GM23248 (cell line): ENCODE data around the gene RBM38. TPM values are rescaled to one million over a fixed set of nuclear protein-coding genes. Genes with fewer than 3 reads are reported as not detected.

Source experiments
- DNase-seq: peaks from one replicate; pipeline ENCODE4 v3.0.0-alpha.2; 2015
- H2AFZ ChIP-seq: fragments of 200-600 bp; sonication (generic); 2 replicates; pipeline ENCODE4 v1.6.1; 2016; ENCODE audit warnings: antibody characterized with exemption
- H3F3A ChIP-seq: fragments of 200-600 bp; sonication (generic); 2 replicates; pipeline ENCODE4 v1.6.1; 2016; ENCODE audit warnings: mild to moderate bottlenecking, antibody characterized with exemption, mixed run types; ENCODE audit not compliant: insufficient read depth
- H3K27ac ChIP-seq: fragments of 200-600 bp; sonication (generic); 2 replicates; pipeline ENCODE4 v1.5.1; 2016; ENCODE audit warnings: mild to moderate bottlenecking
- H3K27me3 ChIP-seq: fragments of 200-600 bp; sonication (generic); replicated peaks from 2 replicates; pipeline ENCODE4 v1.6.1; 2016; ENCODE audit warnings: mild to moderate bottlenecking; ENCODE audit not compliant: insufficient read depth
- H3K36me3 ChIP-seq: fragments of 200-600 bp; sonication (generic); 2 replicates; pipeline ENCODE4 v1.6.1; 2016; ENCODE audit warnings: low read depth, mild to moderate bottlenecking
- H3K4me1 ChIP-seq: fragments of 200-600 bp; sonication (generic); 2 replicates; pipeline ENCODE4 v1.6.1; 2016; ENCODE audit warnings: mild to moderate bottlenecking; ENCODE audit not compliant: insufficient read depth
- H3K4me2 ChIP-seq: fragments of 200-600 bp; sonication (generic); one replicate; pipeline ENCODE4 v1.6.1; 2016; ENCODE audit warnings: mild to moderate bottlenecking; ENCODE audit not compliant: unreplicated experiment
- H3K4me3 ChIP-seq: fragments of 200-600 bp; sonication (generic); 2 replicates; pipeline ENCODE4 v1.5.1; 2016; ENCODE audit warnings: mild to moderate bottlenecking
- H3K79me2 ChIP-seq: fragments of 200-600 bp; sonication (generic); 2 replicates; pipeline ENCODE4 v1.6.1; 2016; ENCODE audit warnings: mild to moderate bottlenecking; ENCODE audit not compliant: insufficient read depth
- H3K9ac ChIP-seq: fragments of 200-600 bp; sonication (generic); 2 replicates; pipeline ENCODE4 v1.6.1; 2016; ENCODE audit warnings: mild to moderate bottlenecking
- H3K9me2 ChIP-seq: fragments of 200-600 bp; sonication (generic); 2 replicates; pipeline ENCODE4 v1.6.1; 2016; ENCODE audit warnings: mixed run types, mild to moderate bottlenecking, moderate library complexity; ENCODE audit not compliant: insufficient read depth
- H3K9me3 ChIP-seq: fragments of 200-600 bp; sonication (generic); one replicate; pipeline ENCODE4 v1.6.1; 2017; ENCODE audit warnings: low read depth
- H4K20me1 ChIP-seq: fragments of 200-600 bp; sonication (generic); 2 replicates; pipeline ENCODE4 v1.6.0; 2016; ENCODE audit not compliant: insufficient read depth
- EZH2 ChIP-seq: fragments of 200-600 bp; sonication (generic); IDR thresholded peaks from 2 replicates; pipeline ENCODE4 v1.6.1; 2018; ENCODE audit warnings: antibody characterized with exemption, mild to moderate bottlenecking; ENCODE audit not compliant: insufficient read depth, poor library complexity, severe bottlenecking
- EZH2phosphoT487 ChIP-seq: fragments of 200-600 bp; sonication (generic); IDR thresholded peaks from 2 replicates; pipeline ENCODE4 v1.6.1; 2018; ENCODE audit warnings: antibody characterized with exemption, moderate library complexity, mild to moderate bottlenecking, low read depth; ENCODE audit not compliant: insufficient read depth
- WGBS, 2 experiments: methylation state at CpG; one replicate each; pipeline ENCODE4 v1.1.6; 2015 to 2017; ENCODE audit warnings: low lambda C conversion rate in 2 of 2, low coverage in 1 of 2; ENCODE audit errors: missing lambda C conversion rate in 2 of 2; 5-methylcytosine and 5-hydroxymethylcytosine counted together
- in situ Hi-C: fragments of 300-500 bp; cut with MboI; formaldehyde crosslinking; loops from 2 replicates; pipeline ENCODE4 v1.15.0; 2020
- polyA plus RNA-seq: library from polyadenylated mRNA; unstranded; fragments of >200 nt; fragmentation: Nextera tagmentation; extraction: Ambion mirVana; gene quantifications from 2 replicates; pipeline ENCODE4 v1.2.1, GENCODE V29; 2016
- total RNA-seq: library from RNA; depleted of rRNA; stranded (reverse); fragments of >200 nt; shearing (Covaris generic); gene quantifications from 2 replicates; pipeline ENCODE4 v1.2.3, GENCODE V29; 2014

Gene RBM38
- total and polyA plus RNA-seq, 2 experiments from 2014 or later: 1.3 to 8.1 TPM

DNA sequence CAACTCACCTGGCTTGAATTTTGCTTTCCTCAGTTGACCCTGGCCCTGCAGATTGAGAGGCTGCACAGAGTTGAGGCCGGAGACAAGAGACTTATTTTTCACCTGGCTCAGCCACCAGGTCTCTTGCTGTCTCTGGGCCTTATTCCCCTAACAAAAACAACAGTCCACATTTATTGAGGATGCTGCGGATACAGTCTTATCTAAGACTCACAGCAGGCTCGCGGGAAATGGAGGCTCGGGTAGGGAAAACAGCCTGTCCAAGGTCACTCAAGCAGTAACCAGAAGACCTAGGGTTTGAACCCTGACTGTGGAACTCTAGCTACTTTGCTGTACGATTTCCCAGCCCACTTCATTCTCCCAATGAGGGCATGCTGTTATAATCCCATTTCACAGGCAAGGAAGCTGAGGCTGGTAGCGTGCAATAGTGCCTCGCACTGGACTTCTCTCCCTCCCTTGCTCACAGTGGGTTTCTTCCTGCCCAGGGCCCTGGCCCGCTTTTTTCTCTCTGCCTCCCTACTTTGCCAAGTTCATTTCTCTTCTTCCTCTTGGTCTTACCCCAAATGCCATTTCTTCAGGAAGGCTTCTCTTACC, 57.7 kb downstream of the RBM38 start:
- Histone ChIP-seq H3K27me3 (peaks cover 8% of the 10 kb centered on the region), H3K4me1 (peaks cover 7% of the 10 kb centered on the region), H2AFZ (no peak overlapping the region), H3K9ac (no peak overlapping the region), H4K20me1 (no peaks in the 10 kb centered on the region), H3K9me3 (no peaks in the 10 kb centered on the region), H3K9me2 (no peaks in the 10 kb centered on the region), H3K36me3 (no peaks in the 10 kb centered on the region), H3K27ac (no peak overlapping the region), H3K79me2 (no peaks in the 10 kb centered on the region), H3F3A (no peaks in the 10 kb centered on the region), H3K4me2 (no peak overlapping the region), H3K4me3 (no peak overlapping the region)
- 88 to 95% methylated on average over 9 of the region's 9 CpGs for WGBS, 2 experiments
- in situ Hi-C loops: no loop called here
- DNase-seq: no peak
- TF ChIP-seq EZH2phosphoT487: no peak
- TF ChIP-seq EZH2: no peak

- Histone ChIP-seq H3K27ac (no peak overlapping the region), H3K9me3 (no peaks in the 10 kb centered on the region), H3K4me2 (no peak overlapping the region)
These were observed 58.5 kb downstream of the RBM38 start for GRCh38 chr20:57449398-57450354.

GRCh38 chr20:57450419-57450818, 59.2 kb downstream of the RBM38 start:
- H3K9ac ChIP-seq: no peak overlapping the region
- TF ChIP-seq EZH2: no peak
- no peak for TF ChIP-seq EZH2phosphoT487
- H3K27ac ChIP-seq: no peak overlapping the region
- no peaks in the 10 kb centered on the region for H3K36me3 ChIP-seq
- WGBS, 2 experiments: 15% methylated on average over 12 of the region's 12 CpGs
- peaks cover 3% of the 10 kb centered on the region; the same call in 1 of the 2 replicates for H3K4me1 ChIP-seq
- no peaks in the 10 kb centered on the region for H3K9me2 ChIP-seq
- no peak overlapping the region for H2AFZ ChIP-seq
- no peaks in the 10 kb centered on the region for H3K9me3 ChIP-seq
- in situ Hi-C loops: no loop called here
- no peak overlapping the region for H3K4me3 ChIP-seq
- H3F3A ChIP-seq: no peaks in the 10 kb centered on the region
- H3K27me3 ChIP-seq: peaks cover 13% of the 10 kb centered on the region
- H4K20me1 ChIP-seq: no peaks in the 10 kb centered on the region
- H3K4me2 ChIP-seq: no peak overlapping the region
- DNase-seq: peak; percentile 56
- H3K79me2 ChIP-seq: no peaks in the 10 kb centered on the region

More at GRCh38 chr20:57449398-57450354, 58.5 kb downstream of the RBM38 start:
- no peaks in the 10 kb centered on the region for H3K9me2 ChIP-seq
- H3K36me3 ChIP-seq: no peaks in the 10 kb centered on the region
- H2AFZ ChIP-seq: no peak overlapping the region
- H3K27me3 ChIP-seq: peaks cover 13% of the 10 kb centered on the region
- H4K20me1 ChIP-seq: no peaks in the 10 kb centered on the region
- in situ Hi-C loops: no loop called here
- H3K9ac ChIP-seq: no peak overlapping the region
- DNase-seq: no peak
- H3F3A ChIP-seq: no peaks in the 10 kb centered on the region
- no peaks in the 10 kb centered on the region for H3K79me2 ChIP-seq
- H3K4me3 ChIP-seq: no peak overlapping the region
- 68 to 76% methylated on average over 14 of the region's 14 CpGs for WGBS, 2 experiments
- peaks cover 7% of the 10 kb centered on the region for H3K4me1 ChIP-seq
- TF ChIP-seq EZH2 (no peak), EZH2phosphoT487 (no peak)

- 39 to 49% methylated on average over 8 to 13 of the region's 13 CpGs for WGBS, 2 experiments
These were observed 59.7 kb downstream of the RBM38 start for GRCh38 chr20:57450931-57451330.

More at GRCh38 chr20:57450931-57451330, 59.7 kb downstream of the RBM38 start:
- H3K27ac ChIP-seq: no peak overlapping the region
- H3K9me2 ChIP-seq: no peaks in the 10 kb centered on the region
- no peaks in the 10 kb centered on the region for H3K79me2 ChIP-seq
- H3K4me3 ChIP-seq: no peak overlapping the region
- no peak for DNase-seq
- H3K27me3 ChIP-seq: peaks cover 13% of the 10 kb centered on the region
- no peak overlapping the region for H3K4me2 ChIP-seq
- no peaks in the 10 kb centered on the region for H3K36me3 ChIP-seq
- TF ChIP-seq EZH2: no peak
- no peak for TF ChIP-seq EZH2phosphoT487
- no peaks in the 10 kb centered on the region for H3K9me3 ChIP-seq
- H3F3A ChIP-seq: no peaks in the 10 kb centered on the region
- H3K9ac ChIP-seq: no peak overlapping the region
- H4K20me1 ChIP-seq: no peaks in the 10 kb centered on the region
- no peak overlapping the region for H2AFZ ChIP-seq
- in situ Hi-C loops: no loop called here
- H3K4me1 ChIP-seq: no peaks in the 10 kb centered on the region
